ENCODE measurements around the gene SMC5. TPM values are rescaled to one million over a fixed set of nuclear protein-coding genes. Genes with fewer than 3 reads are reported as not detected.

SMC5 gene
- total RNA-seq, 1 experiment from 2014 or later: 27.5 TPM

DNA sequence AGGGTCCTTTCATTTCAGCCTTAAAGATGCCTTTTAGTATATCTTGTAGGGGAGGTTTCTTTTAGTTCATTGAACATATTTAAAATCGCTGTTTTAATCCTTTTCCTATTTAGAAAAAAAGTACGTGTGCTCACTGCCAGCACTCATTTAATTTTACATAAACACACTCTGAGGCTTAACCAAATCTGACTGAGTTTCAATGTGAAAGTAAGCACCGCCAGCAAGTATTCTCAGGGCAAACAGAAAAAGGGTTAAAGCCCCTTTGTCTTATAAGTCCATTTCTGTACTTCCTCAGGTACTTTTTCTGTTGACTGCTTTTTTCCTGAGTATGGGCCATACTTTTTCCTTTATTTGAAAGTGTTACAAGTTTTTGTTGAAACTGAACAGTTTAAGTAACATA, 31.8 kb downstream of the SMC5 start:
- BruUV-seq (replicated peaks): no TSS peak
- TF ChIP-seq, protein P1, sequence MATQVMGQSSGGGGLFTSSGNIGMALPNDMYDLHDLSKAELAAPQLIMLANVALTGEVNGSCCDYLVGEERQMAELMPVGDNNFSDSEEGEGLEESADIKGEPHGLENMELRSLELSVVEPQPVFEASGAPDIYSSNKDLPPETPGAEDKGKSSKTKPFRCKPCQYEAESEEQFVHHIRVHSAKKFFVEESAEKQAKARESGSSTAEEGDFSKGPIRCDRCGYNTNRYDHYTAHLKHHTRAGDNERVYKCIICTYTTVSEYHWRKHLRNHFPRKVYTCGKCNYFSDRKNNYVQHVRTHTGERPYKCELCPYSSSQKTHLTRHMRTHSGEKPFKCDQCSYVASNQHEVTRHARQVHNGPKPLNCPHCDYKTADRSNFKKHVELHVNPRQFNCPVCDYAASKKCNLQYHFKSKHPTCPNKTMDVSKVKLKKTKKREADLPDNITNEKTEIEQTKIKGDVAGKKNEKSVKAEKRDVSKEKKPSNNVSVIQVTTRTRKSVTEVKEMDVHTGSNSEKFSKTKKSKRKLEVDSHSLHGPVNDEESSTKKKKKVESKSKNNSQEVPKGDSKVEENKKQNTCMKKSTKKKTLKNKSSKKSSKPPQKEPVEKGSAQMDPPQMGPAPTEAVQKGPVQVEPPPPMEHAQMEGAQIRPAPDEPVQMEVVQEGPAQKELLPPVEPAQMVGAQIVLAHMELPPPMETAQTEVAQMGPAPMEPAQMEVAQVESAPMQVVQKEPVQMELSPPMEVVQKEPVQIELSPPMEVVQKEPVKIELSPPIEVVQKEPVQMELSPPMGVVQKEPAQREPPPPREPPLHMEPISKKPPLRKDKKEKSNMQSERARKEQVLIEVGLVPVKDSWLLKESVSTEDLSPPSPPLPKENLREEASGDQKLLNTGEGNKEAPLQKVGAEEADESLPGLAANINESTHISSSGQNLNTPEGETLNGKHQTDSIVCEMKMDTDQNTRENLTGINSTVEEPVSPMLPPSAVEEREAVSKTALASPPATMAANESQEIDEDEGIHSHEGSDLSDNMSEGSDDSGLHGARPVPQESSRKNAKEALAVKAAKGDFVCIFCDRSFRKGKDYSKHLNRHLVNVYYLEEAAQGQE (IDR thresholded peaks at IDR 0.05; ENCODE audit: low read depth): no peak
- TF ChIP-seq ELF1 (IDR thresholded peaks at IDR 0.05; ENCODE audit: borderline replicate concordance, low read depth) (no peak), POLR2A (IDR thresholded peaks at IDR 0.05; ENCODE audit: borderline replicate concordance, extremely low read depth, insufficient read depth, insufficient read length) (no peak), YY1 (IDR thresholded peaks at IDR 0.05; ENCODE audit: extremely low read depth, insufficient replicate concordance, low read depth, low read length) (no peak), TCF7L2 (IDR thresholded peaks at IDR 0.05; ENCODE audit: borderline replicate concordance, extremely low read depth, insufficient read depth, insufficient read length) (no peak), POLR2AphosphoS5 (IDR thresholded peaks at IDR 0.05; ENCODE audit: low read depth, low read length) (no peak), CBX3 (IDR thresholded peaks at IDR 0.05; ENCODE audit: low read depth) (no peak), EGR1 (IDR thresholded peaks at IDR 0.05; ENCODE audit: low read depth) (no peak), FOSL1 (IDR thresholded peaks at IDR 0.05; ENCODE audit: low read depth) (no peak), EZH2phosphoT487 (IDR thresholded peaks at IDR 0.05; ENCODE audit: borderline replicate concordance) (no peak)
- TF ChIP-seq, protein P2, sequence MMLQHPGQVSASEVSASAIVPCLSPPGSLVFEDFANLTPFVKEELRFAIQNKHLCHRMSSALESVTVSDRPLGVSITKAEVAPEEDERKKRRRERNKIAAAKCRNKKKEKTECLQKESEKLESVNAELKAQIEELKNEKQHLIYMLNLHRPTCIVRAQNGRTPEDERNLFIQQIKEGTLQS (IDR thresholded peaks at IDR 0.05): no peak
- H3K79me2 ChIP-seq (ENCODE audit: insufficient read depth, low read length): peaks cover 82% of the 10 kb centered on the region
- H3K4me1 ChIP-seq (ENCODE audit: control insufficient read depth in 1 of 2, insufficient read depth in 2 of 2, low read length in 2 of 2): no peaks in the 10 kb centered on the region
- no peaks in the 10 kb centered on the region for H3K9me2 ChIP-seq (ENCODE audit: insufficient read depth)
- H3K27me3 ChIP-seq (ENCODE audit: insufficient read depth, low read length): no peaks in the 10 kb centered on the region
- intact Hi-C loops (cut with micrococcal nuclease): no loop called here
- H3K9ac ChIP-seq (ENCODE audit: low read length): no peak overlapping the region
- no peaks in the 10 kb centered on the region; a peak in 1 of 4 replicates for H3K9me3 ChIP-seq (ENCODE audit: control insufficient read depth in 1 of 2, insufficient read depth in 1 of 2, low read depth in 1 of 2, low read length in 2 of 2)
- CTCF ChIA-PET: no interaction called here
- no peak overlapping the region for H3K27ac ChIP-seq (ENCODE audit: low read depth, low read length)
- H3K36me3 ChIP-seq (ENCODE audit: control insufficient read depth in 1 of 2, insufficient read depth in 2 of 2, low read length in 2 of 2): peaks cover 3 to 13% of the 10 kb centered on the region in 2 experiments; a peak in 3 of 4 replicates
- ATAC-seq: no peak
- H3K4me2 ChIP-seq (ENCODE audit: low read length): no peak overlapping the region
- no peak overlapping the region for H2AFZ ChIP-seq (ENCODE audit: low read depth, low read length, poor library complexity, severe bottlenecking)
- RAD21 ChIA-PET (ENCODE audit: low non-redundant PET in 1 of 2, low total read pairs in 2 of 2, uncharacterized antibody in 2 of 2, unreplicated experiment in 2 of 2): no interaction called here
- no peaks in the 10 kb centered on the region for H4K20me1 ChIP-seq (ENCODE audit: insufficient read depth)
- no peak for DNase-seq (ENCODE audit: low read depth, low spot score)
- no peak overlapping the region for H3K4me3 ChIP-seq (replicated peaks in 1 of 2; ENCODE audit: low read depth in 1 of 2, low read length in 2 of 2)
- POLR2A ChIA-PET: no interaction called here
